D721Med (cell line): ENCODE data around the gene HAPLN1.
A peak's percentile ranks its signal among the peaks of the same experiment; 100 is the strongest.

Source experiments
- DNase-seq: peaks from one replicate; pipeline ENCODE4 v3.0.0; 2011; ENCODE audit warnings: low spot score; ENCODE audit not compliant: insufficient read length
- FAIRE-seq: peaks from 2 replicates; lab custom pipeline; 2011; peaks lifted over from hg19 to GRCh38; lab: Jason Lieb, UNC
- TF ChIP-seq, protein P1 (sequence below): IDR thresholded peaks from 2 replicates; pipeline ENCODE4 v1.5.1; 2012; ENCODE audit warnings: mild to moderate bottlenecking, control low read depth; ENCODE audit not compliant: insufficient read depth; ENCODE audit errors: missing control alignments

Gene HAPLN1

DNA sequence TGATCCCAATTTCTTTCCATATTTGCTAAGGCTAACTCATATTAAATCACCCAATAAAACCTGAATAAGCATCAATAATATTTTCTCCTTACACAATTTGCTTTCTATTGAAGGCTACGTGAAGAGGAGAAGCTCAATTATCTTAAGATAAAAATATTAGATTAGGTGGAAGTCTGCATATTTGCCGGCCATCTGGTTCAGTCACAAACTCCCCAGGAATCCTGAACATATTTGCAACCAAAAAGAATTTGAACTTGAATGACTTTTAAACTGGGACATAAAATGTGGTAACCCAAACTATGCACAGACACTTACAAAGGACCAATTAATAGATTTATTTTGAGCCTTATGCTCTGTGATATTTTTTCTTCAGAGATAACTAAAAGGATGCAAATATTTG lies 92.3 kb downstream of the HAPLN1 start:
- no peak for DNase-seq
- TF ChIP-seq, protein P1, sequence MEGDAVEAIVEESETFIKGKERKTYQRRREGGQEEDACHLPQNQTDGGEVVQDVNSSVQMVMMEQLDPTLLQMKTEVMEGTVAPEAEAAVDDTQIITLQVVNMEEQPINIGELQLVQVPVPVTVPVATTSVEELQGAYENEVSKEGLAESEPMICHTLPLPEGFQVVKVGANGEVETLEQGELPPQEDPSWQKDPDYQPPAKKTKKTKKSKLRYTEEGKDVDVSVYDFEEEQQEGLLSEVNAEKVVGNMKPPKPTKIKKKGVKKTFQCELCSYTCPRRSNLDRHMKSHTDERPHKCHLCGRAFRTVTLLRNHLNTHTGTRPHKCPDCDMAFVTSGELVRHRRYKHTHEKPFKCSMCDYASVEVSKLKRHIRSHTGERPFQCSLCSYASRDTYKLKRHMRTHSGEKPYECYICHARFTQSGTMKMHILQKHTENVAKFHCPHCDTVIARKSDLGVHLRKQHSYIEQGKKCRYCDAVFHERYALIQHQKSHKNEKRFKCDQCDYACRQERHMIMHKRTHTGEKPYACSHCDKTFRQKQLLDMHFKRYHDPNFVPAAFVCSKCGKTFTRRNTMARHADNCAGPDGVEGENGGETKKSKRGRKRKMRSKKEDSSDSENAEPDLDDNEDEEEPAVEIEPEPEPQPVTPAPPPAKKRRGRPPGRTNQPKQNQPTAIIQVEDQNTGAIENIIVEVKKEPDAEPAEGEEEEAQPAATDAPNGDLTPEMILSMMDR = no peak
- FAIRE-seq = no peak

DNA sequence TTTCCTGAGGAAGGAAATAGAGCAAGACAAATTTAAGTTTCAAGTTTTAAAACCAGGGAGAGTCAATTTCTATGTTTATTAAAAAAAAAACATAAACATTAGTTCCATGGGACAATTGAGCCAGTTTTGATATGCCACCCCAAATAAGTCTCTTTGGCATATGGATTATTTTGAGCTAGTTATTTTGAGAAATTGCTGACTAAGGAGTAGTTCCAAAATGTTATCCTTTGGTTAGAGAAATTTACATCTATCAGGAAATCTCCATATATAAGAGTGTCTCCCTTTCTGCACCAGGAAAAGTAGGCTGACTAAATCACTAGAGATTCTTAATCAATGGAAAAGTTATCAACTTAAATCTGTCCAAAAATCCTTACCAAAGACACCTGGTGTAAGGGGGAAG lies 105.8 kb downstream of the HAPLN1 start:
- FAIRE-seq = no peak
- DNase-seq = no peak
- TF ChIP-seq, protein P1 = no peak

DNA sequence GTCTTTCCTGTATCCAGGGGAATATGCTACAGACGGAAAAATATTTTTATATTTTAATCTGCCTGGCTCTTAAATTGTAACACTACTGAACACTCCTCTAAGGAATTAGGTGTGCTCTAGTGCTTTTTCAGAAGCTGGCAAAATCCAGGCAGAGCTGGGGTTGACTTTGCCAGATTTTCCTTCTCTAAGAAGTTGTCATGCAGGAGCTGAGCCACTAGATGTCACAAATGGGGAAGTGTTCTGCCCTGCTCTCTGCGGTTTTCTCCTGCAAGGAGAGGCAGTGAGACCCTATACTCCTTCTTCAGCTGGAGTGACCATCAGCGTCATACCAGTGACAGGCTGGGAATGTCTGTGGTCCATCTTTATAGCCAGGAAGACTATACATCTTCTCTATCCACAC lies 112.5 kb downstream of the HAPLN1 start:
- FAIRE-seq = no peak
- peak; percentile 10 for DNase-seq

DNA sequence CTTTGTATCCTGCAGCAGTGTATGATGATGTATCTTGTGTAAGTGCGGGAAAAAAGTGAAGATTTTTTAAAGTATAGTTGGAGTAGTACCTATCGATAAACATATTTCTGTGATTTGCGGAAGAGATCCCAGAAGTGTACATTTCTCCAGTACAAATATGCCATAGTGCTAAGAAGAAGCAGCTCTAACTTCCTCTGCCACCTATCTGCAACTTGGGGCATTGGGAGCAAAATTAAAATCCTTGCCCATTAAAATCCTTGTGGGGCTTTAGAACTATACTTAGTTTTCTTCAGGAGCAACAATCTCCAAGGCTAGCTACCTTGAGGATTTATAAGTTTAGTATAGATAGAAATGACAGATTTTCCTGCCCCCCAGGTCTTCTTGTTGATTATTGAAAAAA lies 125.4 kb downstream of the HAPLN1 start:
- FAIRE-seq (no peak), DNase-seq (no peak)
- TF ChIP-seq, protein P1 = no peak

More for the DNA sequence above, 112.5 kb downstream of the HAPLN1 start:
- TF ChIP-seq, protein P1 = peak; percentile 64

DNA sequence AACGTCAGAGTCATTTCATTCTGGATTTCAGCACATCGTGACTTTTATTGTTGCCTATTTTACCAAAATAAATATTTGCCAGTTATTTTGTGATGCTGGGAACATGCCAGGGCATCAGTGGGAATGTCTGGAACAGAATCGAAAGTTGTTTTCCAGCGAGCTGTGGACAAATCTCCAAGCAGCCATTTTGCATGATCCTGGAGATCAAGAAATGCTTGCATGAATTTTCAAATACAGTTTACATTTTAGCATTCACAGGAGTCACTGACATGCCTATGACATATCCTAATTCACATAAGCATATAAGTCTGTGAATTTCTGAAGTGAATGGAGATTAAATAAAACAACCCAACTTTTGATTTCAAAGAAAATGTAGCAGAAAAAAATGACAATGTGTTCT lies 129.7 kb downstream of the HAPLN1 start:
- TF ChIP-seq, protein P1 = no peak
- peak; percentile 44 for FAIRE-seq
- no peak for DNase-seq

DNA sequence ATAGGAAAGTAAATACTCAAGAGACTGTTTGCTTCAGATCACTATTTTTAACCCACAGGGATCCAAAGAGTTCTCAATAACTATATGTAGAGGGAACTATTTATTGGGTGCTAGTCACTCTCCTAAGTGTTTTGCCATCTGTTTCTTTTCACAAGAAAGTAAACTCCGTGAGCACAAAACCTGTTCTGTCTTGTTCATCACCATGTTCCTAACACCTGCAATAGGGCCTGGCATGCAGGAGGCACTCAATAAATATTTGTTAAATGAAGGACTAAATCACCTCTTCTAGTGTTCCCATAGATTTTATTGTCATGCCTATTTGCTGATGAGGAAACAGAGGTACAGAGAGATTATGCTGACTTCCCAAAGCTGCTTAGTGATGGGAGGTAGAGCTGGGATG lies 130.9 kb downstream of the HAPLN1 start:
- DNase-seq = no peak
- FAIRE-seq = no peak
- TF ChIP-seq, protein P1 = no peak
